Testis (tissue), 5 donors: ENCODE measurements around the gene RNF31. TPM values are rescaled to one million over a fixed set of nuclear protein-coding genes. Genes with fewer than 3 reads are reported as not detected.
A peak's percentile ranks its signal among the peaks of the same experiment; 100 is the strongest.

ENCODE experiments used
- DNase-seq: peaks from one replicate; pipeline ENCODE4 v3.0.0-alpha.2; 2019
- H3K27ac ChIP-seq, 2 donors: fragments of 200-600 bp; sonication (generic); one replicate each; pipeline ENCODE4 v1.5.1; 2019
- H3K27me3 ChIP-seq: fragments of 200-600 bp; sonication (generic); one replicate; pipeline ENCODE4 v1.5.1; 2019
- H3K36me3 ChIP-seq: fragments of 200-600 bp; sonication (generic); one replicate; pipeline ENCODE4 v1.5.1; 2017; ENCODE audit warnings: low read depth; ENCODE audit errors: missing control alignments
- H3K4me1 ChIP-seq: fragments of 200-600 bp; sonication (generic); one replicate; pipeline ENCODE4 v1.5.1; 2019
- H3K4me3 ChIP-seq, 2 donors: fragments of 200-600 bp; sonication (generic); one replicate each; pipeline ENCODE4 v1.5.1; 2017 to 2019
- H3K9me3 ChIP-seq: fragments of 200-600 bp; sonication (generic); one replicate; pipeline ENCODE4 v1.5.1; 2017
- CTCF ChIP-seq, 3 experiments: fragments of 450-650 bp in 2 of 3; fragments of 200-600 bp in 1 of 3; sonication (generic) in 1 of 3; IDR thresholded peaks; one replicate each; pipeline ENCODE4 v1.5.1; 2016 to 2019; ENCODE audit warnings: antibody characterized with exemption in 3 of 3, mild to moderate bottlenecking in 2 of 3, moderate library complexity in 1 of 3
- POLR2A ChIP-seq: fragments of 450-650 bp; IDR thresholded peaks from one replicate; pipeline ENCODE4 v1.6.1; 2017; ENCODE audit warnings: antibody characterized with exemption, mild to moderate bottlenecking, moderate library complexity
- WGBS, 2 donors: methylation state at CpG; one replicate each; pipeline ENCODE4 v1.1.5; 2018; 5-methylcytosine and 5-hydroxymethylcytosine counted together
- intact Hi-C: fragments of 100-400 bp; cut with DNase I; formaldehyde crosslinking; loops from one replicate; pipeline ENCODE4 v1.15.1; 2023; ENCODE audit warnings: low total_unique reads
- long read RNA-seq, 2 donors: transcript quantifications; one replicate each; lab custom pipeline, GENCODE V29; 2026
- polyA plus RNA-seq: library from polyadenylated mRNA; stranded (reverse); fragments of 350-450 nt; fragmentation: Illumina TruSeq; extraction: RNeasy Lipid Tissue Mini Kit (QIAGEN cat#74804); gene quantifications from one replicate; pipeline ENCODE4 v1.2.3, GENCODE V29; 2014; ENCODE audit warnings: low read depth, low replicate concordance; ENCODE audit not compliant: insufficient read depth
- total RNA-seq, 2 donors: library from RNA; depleted of rRNA; stranded (reverse); fragments of >200 nt; gene quantifications; one replicate each; pipeline ENCODE4 v1.2.3, GENCODE V29; 2016

RNF31 gene
- total RNA-seq (10 to 100 TPM; 94.5 to 96.8 TPM), polyA plus RNA-seq (71.0 TPM)
- long read RNA-seq, donor 1, partial matches to known transcripts, result 0 of 6 reads
- long read RNA-seq, donor 1, other reads (novel, unspliced or antisense), result 0 of 6 reads
- long read RNA-seq, donor 2, partial matches to known transcripts, result 0 of 7 reads
- long read RNA-seq, donor 2, other reads (novel, unspliced or antisense), result 0 of 7 reads

- intact Hi-C loops, result no loop called here
- peak within 1 kb of the TSS; percentile 91 to 95 for H3K4me3 ChIP-seq
These were observed at the start of gene RNF31 for GRCh38 chr14:24146978-24147760. TSS of gene RNF31 (plus strand) at chr14:24147498. CDS start at chr14:24147699, 201 bp downstream.

GRCh38 chr14:24098229-24098926 lies 48.9 kb upstream of the RNF31 start:
- no peak for DNase-seq
- WGBS, 2 donors, result 79 to 93% methylated on average over 5 to 16 of the region's 16 CpGs
- Histone ChIP-seq H3K4me3 (no peak overlapping the region), H3K9me3 (no peaks in the 10 kb centered on the region), H3K27ac (no peak overlapping the region), H3K27me3 (no peaks in the 10 kb centered on the region), H3K36me3 (no peaks in the 10 kb centered on the region), H3K4me1 (peaks cover 12% of the 10 kb centered on the region)
- TF ChIP-seq POLR2A (no peak), CTCF (IDR thresholded peaks at IDR 0.05) (no peak)
- intact Hi-C loops, result no loop called here

More at GRCh38 chr14:24146978-24147760, at the start of gene RNF31:
- TF ChIP-seq CTCF (IDR thresholded peaks at IDR 0.05), result no peak
- TF ChIP-seq POLR2A, result no peak
- WGBS, 2 donors, result 0 to 1% methylated on average over 29 to 51 of the region's 57 CpGs
- Histone ChIP-seq H3K27ac (peak within 1 kb of the TSS; percentile 89 to 91), H3K36me3 (no peaks in the 10 kb centered on the region), H3K27me3 (no peaks in the 10 kb centered on the region), H3K4me1 (peaks cover 17% of the 10 kb centered on the region), H3K9me3 (no peaks in the 10 kb centered on the region)
- peak; percentile 99 for DNase-seq

- H3K4me1 ChIP-seq, result peaks cover 9% of the 10 kb centered on the region
- no peak for DNase-seq
- H3K27me3 ChIP-seq, result no peaks in the 10 kb centered on the region
- intact Hi-C loops, result no loop called here
- H3K36me3 ChIP-seq, result no peaks in the 10 kb centered on the region
- TF ChIP-seq POLR2A, result no peak
- no peak for TF ChIP-seq CTCF (IDR thresholded peaks at IDR 0.05)
- no peak overlapping the region for H3K27ac ChIP-seq
- 88 to 91% methylated on average over 8 to 17 of the region's 17 CpGs for WGBS, 2 donors
- no peak overlapping the region for H3K4me3 ChIP-seq
- H3K9me3 ChIP-seq, result no peaks in the 10 kb centered on the region
These were observed 48.1 kb upstream of the RNF31 start for GRCh38 chr14:24098927-24099813.

GRCh38 chr14:24100197-24100981 lies 46.9 kb upstream of the RNF31 start:
- no peak for DNase-seq
- no peaks in the 10 kb centered on the region for H3K4me1 ChIP-seq
- no peaks in the 10 kb centered on the region for H3K36me3 ChIP-seq
- intact Hi-C loops, result no loop called here
- H3K9me3 ChIP-seq, result no peaks in the 10 kb centered on the region
- H3K4me3 ChIP-seq, result no peak overlapping the region
- TF ChIP-seq POLR2A (no peak), CTCF (IDR thresholded peaks at IDR 0.05) (no peak)
- 80 to 90% methylated on average over 4 of the region's 4 CpGs for WGBS, 2 donors
- no peak overlapping the region for H3K27ac ChIP-seq
- no peaks in the 10 kb centered on the region for H3K27me3 ChIP-seq
